ENCODE data around the gene GPC2. TPM values are rescaled to one million over a fixed set of nuclear protein-coding genes. Genes with fewer than 3 reads are reported as not detected.
"Not testable (repeated sequence)": the region's sequence is repeated elsewhere in the genome, so short reads cannot be mapped to it uniquely, and the experiment has no call there.

GPC2 gene
- total RNA-seq, 1 experiment from 2014 or later: 17.2 TPM

DNA sequence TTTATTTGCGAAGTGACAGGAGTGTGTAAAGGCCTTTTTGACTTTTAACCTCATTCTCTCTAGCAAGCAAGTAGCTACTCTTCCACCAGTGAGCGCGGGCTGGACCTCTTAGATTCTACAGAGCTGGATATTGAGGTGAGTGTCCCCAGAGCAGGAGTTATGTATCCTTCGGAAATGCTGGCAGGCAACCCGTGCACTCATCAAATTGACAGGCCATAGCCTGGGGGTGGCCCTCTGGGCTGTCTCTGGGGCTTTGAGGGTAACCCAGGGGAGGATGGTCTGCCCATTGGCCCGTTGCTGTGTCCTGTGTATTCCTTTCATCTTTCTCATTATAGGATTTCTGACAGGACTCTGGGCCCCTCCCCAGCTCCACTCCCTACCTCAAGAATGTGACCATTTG lies 36.5 kb upstream of the GPC2 start:
- DNase-seq: no peak
- H3K4me1 ChIP-seq: peaks cover 8% of the 10 kb centered on the region
- H3K4me3 ChIP-seq: no peak overlapping the region
- H3K27ac ChIP-seq: no peak overlapping the region
- H3K27me3 ChIP-seq: no peaks in the 10 kb centered on the region
- H3K9me3 ChIP-seq (replicated peaks): no peaks in the 10 kb centered on the region
- H3K36me3 ChIP-seq: no peaks in the 10 kb centered on the region

DNA sequence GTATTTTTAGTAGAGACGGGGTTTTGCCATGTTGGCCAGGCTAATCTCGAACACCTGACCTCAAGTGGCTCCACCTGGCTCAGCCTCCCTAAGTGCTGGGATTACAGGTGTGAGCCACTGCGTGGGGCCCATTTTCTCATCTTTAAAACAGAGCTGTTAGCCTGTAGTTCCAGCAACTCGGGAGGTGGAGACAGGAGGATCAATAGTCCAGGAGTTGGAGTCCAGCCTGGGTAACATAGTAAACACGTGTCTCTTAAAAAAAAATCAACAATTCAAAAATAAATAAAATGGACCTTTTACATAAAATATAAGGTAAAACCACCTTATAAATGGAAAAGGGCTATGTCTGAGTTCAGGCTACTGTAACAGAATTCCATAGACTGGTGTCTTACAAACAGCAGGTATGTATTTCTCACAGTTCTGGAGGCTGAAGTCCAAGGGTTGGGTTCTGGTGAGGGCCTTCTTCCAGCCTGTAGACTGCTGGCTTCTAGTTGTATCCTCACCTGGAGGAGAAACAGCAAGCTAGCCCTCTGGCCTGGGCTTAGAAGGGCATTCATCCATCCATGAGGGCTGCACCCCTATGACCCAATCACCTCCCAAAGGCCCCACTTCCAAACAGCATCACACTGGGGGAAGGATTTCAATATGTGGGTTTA lies 35.6 kb upstream of the GPC2 start:
- peaks cover 8% of the 10 kb centered on the region for H3K4me1 ChIP-seq
- H3K27ac ChIP-seq: no peak overlapping the region
- H3K4me3 ChIP-seq: no peak overlapping the region
- H3K9me3 ChIP-seq (replicated peaks): no peaks in the 10 kb centered on the region
- no peaks in the 10 kb centered on the region for H3K36me3 ChIP-seq
- DNase-seq: no peak
- H3K27me3 ChIP-seq: no peaks in the 10 kb centered on the region

DNA sequence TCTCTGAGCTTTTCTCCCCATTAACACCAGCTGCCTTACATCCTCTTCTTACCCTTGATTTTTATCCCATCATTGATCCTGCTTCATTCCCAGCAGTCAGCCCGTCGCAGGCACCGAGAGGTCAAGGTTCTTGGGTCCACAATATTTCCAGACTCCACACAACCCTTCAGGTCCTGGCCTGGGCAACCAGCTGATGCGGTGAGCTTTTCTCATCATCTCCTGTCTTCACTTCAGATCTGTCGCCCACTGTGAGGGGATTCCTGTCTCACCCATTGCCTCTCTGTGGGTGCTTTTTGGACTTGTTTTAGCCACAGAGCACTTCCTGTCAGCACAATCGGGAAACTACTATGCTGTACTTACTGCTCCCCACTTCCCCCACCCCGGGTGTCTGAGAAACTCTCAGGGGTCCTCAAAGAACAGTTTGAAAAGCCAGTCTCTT lies 34.2 kb upstream of the GPC2 start:
- H3K27ac ChIP-seq: no peak overlapping the region
- H3K4me3 ChIP-seq: no peak overlapping the region
- H3K36me3 ChIP-seq: no peaks in the 10 kb centered on the region
- H3K9me3 ChIP-seq (replicated peaks): 0 out of 2 replicates have a peak, but pooled peaks cover 2% of the 10 kb centered on the region
- no peaks in the 10 kb centered on the region for H3K27me3 ChIP-seq
- no peak for DNase-seq
- H3K4me1 ChIP-seq: peaks cover 8% of the 10 kb centered on the region

DNA sequence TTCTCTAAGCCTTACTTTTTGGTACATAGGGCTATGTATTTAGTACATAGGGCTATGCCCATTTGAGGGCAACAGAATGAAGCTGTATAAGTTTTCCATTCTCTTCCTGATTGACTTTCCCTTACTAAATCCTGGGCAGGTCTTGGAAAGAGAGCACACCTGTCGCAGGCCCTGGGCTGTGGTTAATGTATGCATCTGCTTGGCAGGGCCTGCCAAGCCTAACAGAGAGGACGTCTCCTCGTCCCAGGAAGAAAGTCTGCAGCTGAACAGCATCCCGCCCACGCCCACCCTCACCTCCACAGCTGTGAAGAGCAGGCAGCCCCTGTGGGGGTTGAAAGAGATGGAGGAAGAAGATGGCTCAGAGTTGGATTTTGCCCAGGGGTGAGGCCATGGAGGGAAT lies 33.6 kb upstream of the GPC2 start:
- DNase-seq: peak in 1 of 2 experiments; percentile 38
- 0 out of 2 replicates have a peak, but pooled peaks cover 2% of the 10 kb centered on the region for H3K9me3 ChIP-seq (replicated peaks)
- H3K4me3 ChIP-seq: no peak overlapping the region
- no peak overlapping the region for H3K27ac ChIP-seq
- H3K27me3 ChIP-seq: no peaks in the 10 kb centered on the region
- H3K4me1 ChIP-seq: peaks cover 8% of the 10 kb centered on the region
- no peaks in the 10 kb centered on the region for H3K36me3 ChIP-seq

DNA sequence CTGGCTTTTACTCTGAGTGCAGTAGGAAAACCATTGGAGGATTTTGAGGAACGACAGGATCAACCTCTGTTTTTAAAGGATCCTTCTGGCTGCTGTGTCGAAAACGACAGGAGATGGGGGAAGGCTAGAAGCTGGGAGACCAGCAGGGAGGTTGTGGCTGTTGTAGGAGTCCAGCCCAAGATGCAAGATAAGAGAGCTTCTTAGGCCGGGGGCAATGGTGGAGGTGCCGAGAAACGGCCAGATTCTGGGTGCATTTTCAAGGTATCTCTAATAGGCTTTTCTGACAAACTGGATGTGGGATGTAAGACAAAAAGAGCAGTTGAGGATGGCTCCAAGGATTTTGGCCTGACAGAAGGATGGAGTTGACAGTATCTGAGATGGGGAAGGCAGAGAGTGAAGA lies 32.3 kb upstream of the GPC2 start:
- Histone ChIP-seq H3K27ac (no peak overlapping the region), H3K36me3 (no peaks in the 10 kb centered on the region), H3K4me3 (no peak overlapping the region), H3K9me3 (replicated peaks) (0 out of 2 replicates have a peak, but pooled peaks cover 2% of the 10 kb centered on the region), H3K4me1 (peaks cover 8% of the 10 kb centered on the region), H3K27me3 (no peaks in the 10 kb centered on the region)
- no peak for DNase-seq

DNA sequence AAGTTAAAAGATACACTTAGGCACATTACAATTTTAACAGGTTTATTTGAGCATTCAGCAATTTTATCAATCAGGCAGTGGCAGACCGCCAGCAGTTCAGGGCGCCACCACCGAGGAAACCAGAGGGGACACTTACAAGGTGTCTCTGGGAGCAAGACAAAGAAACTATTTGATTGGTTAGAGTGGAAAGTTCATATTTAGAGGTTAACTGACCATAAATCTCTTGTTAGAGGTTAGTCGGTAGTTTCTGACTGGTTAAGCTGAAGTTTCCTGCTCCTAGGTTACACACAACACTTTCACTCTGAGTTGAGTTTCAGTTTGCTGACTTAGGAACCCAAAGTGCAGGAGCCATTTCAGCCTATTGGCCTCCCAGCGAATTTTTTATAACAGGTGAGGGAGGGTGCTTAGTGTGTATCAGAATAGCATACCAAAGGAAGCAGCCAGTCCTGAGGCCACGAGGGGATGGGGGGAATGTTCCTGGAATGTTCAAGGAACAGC lies 31.8 kb upstream of the GPC2 start:
- Histone ChIP-seq H3K9me3 (replicated peaks) (0 out of 2 replicates have a peak, but pooled peaks cover 2% of the 10 kb centered on the region), H3K4me1 (peaks cover 8% of the 10 kb centered on the region), H3K27me3 (no peaks in the 10 kb centered on the region), H3K4me3 (no peak overlapping the region), H3K36me3 (no peaks in the 10 kb centered on the region), H3K27ac (no peak overlapping the region)
- no peak for DNase-seq

DNA sequence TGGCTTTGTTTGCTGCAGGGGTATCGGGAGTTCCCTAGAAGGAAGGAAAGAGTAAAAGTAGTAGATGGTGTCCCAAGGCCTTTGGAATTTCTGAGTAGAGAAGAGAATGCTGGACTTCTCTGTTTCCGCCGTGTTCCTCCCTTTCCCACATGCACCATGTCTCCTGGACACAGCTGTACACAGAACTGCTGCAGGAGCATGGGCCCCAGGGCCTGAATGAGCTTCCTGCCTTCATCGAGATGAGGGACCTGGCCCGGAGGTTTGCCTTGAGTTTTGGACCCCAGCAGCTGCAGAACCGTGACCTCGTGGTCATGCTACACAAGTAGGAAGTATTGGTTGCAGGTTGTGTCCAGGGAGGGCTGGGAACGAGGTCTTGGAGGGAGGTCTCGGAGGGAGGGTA lies 27.3 kb upstream of the GPC2 start:
- H3K9me3 ChIP-seq (replicated peaks): 0 out of 2 replicates have a peak, but pooled peaks cover 2% of the 10 kb centered on the region
- H3K27me3 ChIP-seq: no peaks in the 10 kb centered on the region; the same call in 1 of the 2 replicates
- no peaks in the 10 kb centered on the region for H3K4me1 ChIP-seq
- H3K36me3 ChIP-seq: no peaks in the 10 kb centered on the region
- DNase-seq: no peak
- no peak overlapping the region for H3K4me3 ChIP-seq
- no peak overlapping the region for H3K27ac ChIP-seq

DNA sequence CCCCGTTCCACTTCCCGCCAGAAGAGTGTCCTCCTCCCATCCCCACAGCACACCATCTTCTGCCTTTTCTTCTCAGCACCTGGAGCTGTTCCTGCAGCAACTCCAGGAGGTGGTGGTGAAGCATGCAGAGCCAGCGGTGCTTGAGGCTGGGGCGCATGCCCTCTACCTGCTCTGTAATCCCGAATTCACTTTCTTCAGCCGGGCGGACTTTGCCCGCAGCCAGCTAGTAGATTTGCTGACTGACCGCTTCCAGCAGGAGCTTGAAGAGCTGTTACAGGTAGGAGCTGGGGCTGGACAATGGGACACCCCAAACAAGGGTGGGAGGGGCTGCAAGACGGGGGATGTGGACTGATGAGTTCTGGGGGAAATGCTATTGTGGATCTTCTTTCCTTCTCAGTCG lies 23.5 kb upstream of the GPC2 start:
- no peaks in the 10 kb centered on the region for H3K9me3 ChIP-seq (replicated peaks)
- no peaks in the 10 kb centered on the region for H3K36me3 ChIP-seq
- DNase-seq: no peak
- H3K27ac ChIP-seq: no peak overlapping the region
- H3K4me1 ChIP-seq: no peaks in the 10 kb centered on the region
- no peaks in the 10 kb centered on the region; the same call in 1 of the 2 replicates for H3K27me3 ChIP-seq
- H3K4me3 ChIP-seq: no peak overlapping the region

DNA sequence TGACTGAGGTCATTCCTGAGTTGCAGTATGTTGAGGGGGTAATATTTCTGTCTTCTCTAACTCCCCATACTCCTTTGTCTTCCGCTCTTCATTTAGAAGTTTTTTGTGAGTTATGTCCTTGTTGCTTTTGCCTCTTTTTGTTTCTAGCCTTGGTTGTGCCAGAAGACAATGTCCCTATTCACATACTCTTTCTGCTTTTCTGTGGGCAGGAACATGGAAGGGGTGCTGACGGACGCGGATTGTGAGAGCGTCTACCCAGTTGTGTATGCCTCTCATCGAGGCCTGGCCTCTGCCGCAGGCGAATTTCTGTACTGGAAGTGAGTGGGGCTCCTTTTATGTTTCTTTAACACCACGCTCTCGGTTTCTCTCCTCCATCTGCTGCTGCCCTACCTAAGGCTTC lies 21.1 kb upstream of the GPC2 start:
- Histone ChIP-seq H3K9me3 (replicated peaks) (no peaks in the 10 kb centered on the region), H3K36me3 (no peaks in the 10 kb centered on the region), H3K27me3 (no peaks in the 10 kb centered on the region; the same call in 1 of the 2 replicates)

DNA sequence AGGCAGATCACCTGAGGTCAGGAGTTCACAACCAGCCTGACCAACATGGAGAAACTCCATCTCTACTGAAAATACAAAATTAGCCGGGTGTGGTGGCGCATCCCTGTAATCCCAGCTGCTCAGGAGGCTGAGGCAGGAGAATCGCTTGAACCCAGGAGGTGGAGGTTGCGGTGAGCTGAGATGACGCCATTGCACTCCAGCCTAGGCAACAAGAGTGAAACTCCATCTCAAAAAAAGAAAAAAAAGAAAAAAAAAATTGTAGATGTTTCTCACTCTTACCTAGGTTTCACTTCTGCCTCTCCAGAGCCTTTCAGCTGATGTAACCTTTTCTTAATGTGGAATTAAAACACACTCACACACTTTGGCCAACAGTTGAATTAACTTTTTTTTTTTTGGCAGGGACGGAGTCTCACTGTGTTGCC lies 18.7 kb upstream of the GPC2 start:
- not testable (repeated sequence) for H3K36me3 ChIP-seq; H3K9me3 ChIP-seq (replicated peaks); DNase-seq; H3K4me3 ChIP-seq; H3K27me3 ChIP-seq; H3K4me1 ChIP-seq; H3K27ac ChIP-seq

More for the DNA sequence above, 21.1 kb upstream of the GPC2 start:
- Histone ChIP-seq H3K4me3 (no peak overlapping the region), H3K4me1 (no peaks in the 10 kb centered on the region), H3K27ac (no peak overlapping the region)
- DNase-seq: no peak

DNA sequence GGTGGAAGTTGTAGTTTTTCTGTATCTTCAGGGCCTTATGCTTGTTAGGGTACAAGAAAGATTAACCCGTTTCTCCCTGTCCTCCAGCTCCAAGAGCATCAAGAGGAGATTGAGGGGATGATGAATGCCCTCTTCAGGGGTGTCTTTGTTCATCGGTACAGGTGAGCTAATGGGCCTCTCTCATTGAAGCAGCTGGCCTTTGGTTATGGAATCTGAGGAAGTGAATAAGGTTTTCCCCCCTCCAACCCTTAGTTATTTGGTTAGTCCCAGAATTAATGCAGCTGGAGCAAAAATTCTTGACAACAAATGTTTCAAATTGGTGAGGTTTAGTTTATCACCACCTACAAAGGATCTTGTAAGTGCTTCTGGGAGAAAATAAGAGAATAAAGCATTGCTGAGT lies 18.0 kb upstream of the GPC2 start:
- H3K4me3 ChIP-seq: no peak overlapping the region
- no peaks in the 10 kb centered on the region for H3K9me3 ChIP-seq (replicated peaks)
- H3K27ac ChIP-seq: no peak overlapping the region
- no peak for DNase-seq
- H3K4me1 ChIP-seq: no peaks in the 10 kb centered on the region
- no peaks in the 10 kb centered on the region for H3K27me3 ChIP-seq
- no peaks in the 10 kb centered on the region for H3K36me3 ChIP-seq

DNA sequence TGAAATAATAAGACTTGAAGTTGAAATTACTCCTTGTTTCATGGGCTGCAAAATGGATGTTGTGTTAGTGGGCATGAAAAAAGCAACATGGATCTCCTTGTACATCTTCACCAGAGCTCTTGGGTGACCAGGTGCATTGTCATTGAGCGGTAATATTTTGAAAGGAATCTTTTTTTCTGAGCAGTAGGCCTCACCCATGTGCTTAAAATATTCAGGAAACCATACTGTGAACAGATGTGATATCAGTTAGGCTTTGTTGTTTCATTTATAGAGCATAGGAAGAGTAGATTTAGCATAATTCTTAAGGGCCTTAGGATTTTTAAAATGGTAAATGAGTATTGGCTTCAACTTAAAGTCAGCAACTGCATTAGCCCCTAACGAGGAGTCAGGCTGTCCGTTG lies 15.8 kb upstream of the GPC2 start:
- Histone ChIP-seq H3K4me1 (no peaks in the 10 kb centered on the region), H3K27ac (no peak overlapping the region), H3K36me3 (no peaks in the 10 kb centered on the region), H3K4me3 (no peak overlapping the region), H3K27me3 (no peaks in the 10 kb centered on the region), H3K9me3 (replicated peaks) (no peaks in the 10 kb centered on the region)
- no peak for DNase-seq

DNA sequence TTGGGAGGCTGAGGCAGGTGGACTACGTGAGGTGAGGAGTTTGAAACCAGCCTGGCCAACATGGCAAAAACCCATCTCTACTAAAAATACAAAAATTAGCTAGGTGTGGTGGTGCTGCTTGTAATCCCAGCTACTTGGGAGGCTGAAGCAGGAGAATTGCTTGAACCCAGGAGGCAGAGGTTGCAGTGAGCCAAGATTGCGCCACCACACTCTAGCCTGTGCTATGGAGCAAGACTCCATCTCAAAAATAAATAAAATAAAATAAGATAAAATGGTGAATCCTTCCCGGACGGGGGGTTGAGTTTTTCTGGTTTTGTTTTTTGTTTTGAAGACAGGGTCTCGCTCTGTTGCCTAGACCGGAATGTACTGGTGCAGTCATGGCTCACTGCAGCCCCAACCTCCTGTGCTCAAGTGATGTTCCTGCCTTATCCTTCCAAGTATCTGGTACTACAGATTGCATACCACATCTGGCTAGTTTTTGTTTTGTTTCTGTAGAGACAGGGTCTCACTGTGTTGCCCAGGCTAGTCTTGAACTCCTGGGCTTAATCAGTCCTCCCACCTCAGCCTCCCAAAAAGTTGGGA lies 15.2 kb upstream of the GPC2 start:
- H3K36me3 ChIP-seq; H3K4me3 ChIP-seq; H3K27me3 ChIP-seq; DNase-seq; H3K27ac ChIP-seq; H3K9me3 ChIP-seq (replicated peaks); H3K4me1 ChIP-seq: not testable (repeated sequence)

DNA sequence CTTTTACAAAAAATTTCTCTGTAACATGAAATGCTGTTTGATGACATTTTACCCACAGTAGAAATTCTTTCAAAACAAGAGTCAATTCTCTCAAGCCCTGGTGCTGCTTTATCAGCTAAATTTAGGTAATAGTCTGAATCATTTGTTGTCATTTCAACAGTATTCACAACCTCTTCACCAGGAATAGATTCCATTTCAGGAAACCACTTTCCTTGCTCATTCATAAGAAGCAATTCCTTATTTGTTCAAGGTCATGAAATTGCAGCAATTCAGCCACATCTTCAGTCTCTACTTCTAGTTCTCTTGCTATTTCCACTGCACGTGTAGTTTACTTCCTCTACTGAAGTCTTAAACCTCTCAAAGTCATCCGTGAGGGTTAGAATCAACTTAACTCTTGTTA lies 14.6 kb upstream of the GPC2 start:
- H3K9me3 ChIP-seq (replicated peaks): no peaks in the 10 kb centered on the region
- no peak overlapping the region for H3K27ac ChIP-seq
- H3K36me3 ChIP-seq: no peaks in the 10 kb centered on the region
- H3K4me1 ChIP-seq: no peaks in the 10 kb centered on the region
- H3K27me3 ChIP-seq: no peaks in the 10 kb centered on the region
- no peak for DNase-seq
- H3K4me3 ChIP-seq: no peak overlapping the region

DNA sequence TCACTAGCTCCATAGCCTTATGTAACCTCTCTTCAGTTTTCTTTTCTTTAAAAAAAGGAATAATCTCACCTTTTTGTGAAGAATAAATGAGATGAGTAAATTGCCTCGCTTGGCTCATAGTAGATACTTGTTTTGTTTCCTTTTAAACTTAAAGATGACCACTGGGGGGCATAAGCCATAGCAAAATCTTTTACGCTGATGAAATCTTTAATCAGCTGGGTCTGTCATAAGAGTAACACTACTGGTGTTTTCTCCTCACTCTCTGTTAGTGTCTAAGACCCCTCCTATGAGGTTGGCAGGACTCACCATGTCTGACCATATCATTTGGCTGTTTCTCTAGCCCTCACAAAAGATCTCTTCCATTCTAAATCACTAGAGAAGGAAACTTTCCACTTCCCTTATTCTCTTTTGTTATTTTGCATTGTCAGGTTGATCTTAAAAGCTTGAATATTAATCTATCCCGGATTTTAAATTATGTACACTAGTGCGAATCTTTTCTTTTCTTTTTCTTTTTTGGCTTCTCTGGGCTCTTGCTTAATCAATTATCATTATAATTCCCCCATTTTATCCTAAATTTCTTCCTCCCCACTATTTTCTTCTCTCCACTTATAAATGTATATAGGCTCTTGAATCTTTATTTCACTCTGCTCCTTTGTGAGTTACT lies 13.0 kb upstream of the GPC2 start:
- no peak overlapping the region for H3K27ac ChIP-seq
- no peaks in the 10 kb centered on the region for H3K36me3 ChIP-seq
- no peaks in the 10 kb centered on the region for H3K9me3 ChIP-seq (replicated peaks)
- DNase-seq: peak in 1 of 2 experiments; percentile 54
- no peaks in the 10 kb centered on the region for H3K4me1 ChIP-seq
- H3K4me3 ChIP-seq: no peak overlapping the region
- H3K27me3 ChIP-seq: no peaks in the 10 kb centered on the region
